IMR-90 (cell line): ENCODE results near the gene URI1. TPM values are rescaled to one million over a fixed set of nuclear protein-coding genes. Genes with fewer than 3 reads are reported as not detected.

Experiments
- ATAC-seq: fragments of 200-7000 bp; cut with Tn5 transposase; 2 replicates; pipeline ENCODE4 v1.9.1; 2020; ENCODE audit warnings: low read depth, mild to moderate bottlenecking, moderate library complexity
- BruUV-seq: library from RNA; stranded (reverse); fragments of 400-500 nt; replicated peaks from 2 replicates; lab custom pipeline; 2021; lab: Mats Ljungman, UMichigan
- CTCF ChIA-PET: fragments of 300-600 bp; formaldehyde crosslinking; extraction: SDS; loops from one replicate; lab custom pipeline; 2021; ENCODE audit warnings: antibody characterized with exemption; lab: Yijun Ruan, JAX
- POLR2A ChIA-PET: fragments of 300-600 bp; sonication (Branson Sonifier 250); formaldehyde crosslinking; loops from one replicate; lab custom pipeline; 2022; ENCODE audit warnings: antibody characterized with exemption; ENCODE audit not compliant: unreplicated experiment; lab: Charles Lee
- DNase-seq: peaks from one replicate; pipeline ENCODE4 v3.0.0; 2013
- H2AFZ ChIP-seq: replicated peaks from 2 replicates; pipeline ENCODE3; 2013; ENCODE audit warnings: low read length, mild to moderate bottlenecking; ENCODE audit not compliant: poor library complexity
- H2AK5ac ChIP-seq: 2 replicates; pipeline ENCODE4 v1.6.1; 2013; ENCODE audit warnings: low read depth, low read length, inconsistent platforms
- H2AK9ac ChIP-seq: replicated peaks from 2 replicates; pipeline ENCODE3; 2013; ENCODE audit warnings: mild to moderate bottlenecking, low read depth, low read length, moderate library complexity; ENCODE audit not compliant: poor library complexity
- H2BK120ac ChIP-seq: 2 replicates; pipeline ENCODE4 v1.6.1; 2013; ENCODE audit warnings: low read depth, low read length, inconsistent platforms
- H2BK15ac ChIP-seq: 3 replicates; pipeline ENCODE4 v1.6.1; 2013; ENCODE audit warnings: low read depth, low read length, inconsistent platforms
- H2BK20ac ChIP-seq: 2 replicates; pipeline ENCODE4 v1.6.1; 2013; ENCODE audit warnings: low read depth, mild to moderate bottlenecking, inconsistent platforms, low read length, moderate library complexity
- H2BK5ac ChIP-seq: 2 replicates; pipeline ENCODE4 v1.6.1; 2013; ENCODE audit warnings: mild to moderate bottlenecking, low read depth, low read length, inconsistent platforms; ENCODE audit not compliant: poor library complexity, severe bottlenecking
- H3K14ac ChIP-seq: replicated peaks from 2 replicates; pipeline ENCODE4 v1.6.1; 2013; ENCODE audit warnings: low read depth, low read length, inconsistent platforms
- H3K18ac ChIP-seq: 2 replicates; pipeline ENCODE4 v1.6.1; 2013; ENCODE audit warnings: low read depth, low read length, control low read depth
- H3K23ac ChIP-seq: 2 replicates; pipeline ENCODE4 v1.6.1; 2013; ENCODE audit warnings: low read depth, low read length, inconsistent platforms
- H3K27ac ChIP-seq: 2 replicates; pipeline ENCODE4 v1.5.1; 2013; ENCODE audit warnings: mild to moderate bottlenecking, control low read depth, low read length; ENCODE audit not compliant: insufficient read depth
- H3K27me3 ChIP-seq: 2 replicates; pipeline ENCODE4 v1.6.1; 2013; ENCODE audit warnings: low read length; ENCODE audit not compliant: control insufficient read depth, insufficient read depth
- H3K36me3 ChIP-seq: 2 replicates; pipeline ENCODE4 v1.6.1; 2013; ENCODE audit warnings: low read length, mixed read lengths; ENCODE audit not compliant: control insufficient read depth, insufficient read depth
- H3K4ac ChIP-seq: 2 replicates; pipeline ENCODE4 v1.6.1; 2013; ENCODE audit warnings: low read depth, low read length, inconsistent platforms
- H3K4me1 ChIP-seq: 2 replicates; pipeline ENCODE4 v1.6.1; 2013; ENCODE audit warnings: low read length, mixed read lengths; ENCODE audit not compliant: control insufficient read depth, insufficient read depth
- H3K4me2 ChIP-seq: 2 replicates; pipeline ENCODE4 v1.6.1; 2013; ENCODE audit warnings: low read depth, mild to moderate bottlenecking, control low read depth, low read length, moderate library complexity
- H3K4me3 ChIP-seq: 2 replicates; pipeline ENCODE4 v1.5.1; 2013; ENCODE audit warnings: low read depth, mild to moderate bottlenecking, control low read depth, low read length, moderate library complexity; ENCODE audit not compliant: insufficient read depth
- H3K56ac ChIP-seq: 2 replicates; pipeline ENCODE4 v1.6.1; 2013; ENCODE audit warnings: low read length, inconsistent platforms; ENCODE audit not compliant: insufficient read depth; ENCODE audit errors: extremely low read depth
- H3K79me1 ChIP-seq, 2 experiments: 2 replicates each; pipeline ENCODE4 v1.6.1; 2013; ENCODE audit warnings: low read length in 2 of 2, inconsistent platforms in 1 of 2, low read depth in 1 of 2
- H3K9ac ChIP-seq: 2 replicates; pipeline ENCODE4 v1.6.1; 2013; ENCODE audit warnings: low read depth, low read length, control low read depth
- H3K9me1 ChIP-seq: 2 replicates; pipeline ENCODE4 v1.6.1; 2013; ENCODE audit warnings: low read length, inconsistent platforms; ENCODE audit not compliant: insufficient read depth
- H3K9me3 ChIP-seq: 2 replicates; pipeline ENCODE4 v1.6.1; 2013; ENCODE audit warnings: low read length; ENCODE audit not compliant: control insufficient read depth, insufficient read depth
- H4K20me1 ChIP-seq: 2 replicates; pipeline ENCODE4 v1.6.1; 2013; ENCODE audit warnings: low read length, inconsistent platforms; ENCODE audit not compliant: insufficient read depth
- H4K5ac ChIP-seq: 2 replicates; pipeline ENCODE4 v1.6.1; 2013; ENCODE audit warnings: mild to moderate bottlenecking, low read depth, low read length, control low read depth
- H4K8ac ChIP-seq, 2 experiments: 2 replicates each; pipeline ENCODE4 v1.6.1; 2013; ENCODE audit warnings: low read depth in 2 of 2, low read length in 2 of 2, control low read depth in 1 of 2, inconsistent platforms in 1 of 2
- H4K91ac ChIP-seq: 2 replicates; pipeline ENCODE4 v1.6.1; 2013; ENCODE audit warnings: low read depth, low read length, inconsistent platforms; ENCODE audit not compliant: insufficient read depth
- BHLHE40 ChIP-seq: fragments of 150-350 bp; IDR thresholded peaks from 2 replicates; pipeline ENCODE4 v1.6.1; 2016; ENCODE audit warnings: mild to moderate bottlenecking, low read depth, low read length
- WGBS, 2 experiments: methylation state at CpG; one replicate each; pipeline versions ENCODE4 v1.1.5 to v1.1.7; 2013; ENCODE audit warnings: missing lambda C conversion rate in 2 of 2; ENCODE audit not compliant: insufficient read length in 1 of 2; ENCODE audit errors: extremely low coverage in 2 of 2; 5-methylcytosine and 5-hydroxymethylcytosine counted together
- dilution Hi-C: fragments of 300-500 bp; cut with HindIII; formaldehyde crosslinking; loops from one replicate; pipeline ENCODE4 v1.14.3; 2018; ENCODE audit warnings: low sequenced_read_pairs; ENCODE audit not compliant: unreplicated experiment
- in situ Hi-C: fragments of 300-500 bp; cut with MboI; formaldehyde crosslinking; loops from 3 replicates; pipeline ENCODE4 v1.14.3; 2019; ENCODE audit warnings: low sequenced_read_pairs, inconsistent platforms, mixed read lengths
- intact Hi-C: fragments of 100-400 bp; cut with micrococcal nuclease; formaldehyde crosslinking; loops from 2 replicates; pipeline ENCODE4 v1.10.0; 2022
- polyA plus RNA-seq, 3 experiments: library from polyadenylated mRNA; depleted of rRNA; stranded (reverse); fragments of >200 nt; gene quantifications; 2 replicates each; pipeline ENCODE4 v1.2.3, GENCODE V29; 2012; ENCODE audit warnings: low replicate concordance in 1 of 3
- total RNA-seq: library from RNA; depleted of rRNA; stranded (reverse); fragments of >200 nt; gene quantifications from 2 replicates; pipeline ENCODE4 v1.2.3, GENCODE V29; 2012
- TF ChIP-seq, protein P1 (sequence below): conservative IDR thresholded peaks from 2 replicates; pipeline ENCODE4 v1.5.1; 2012; ENCODE audit warnings: mild to moderate bottlenecking, low read depth, low read length, improper control_type of control experiment

Gene URI1
- total and polyA plus RNA-seq, 2 of the 4 experiments (the other 2 are of a cell fraction), result 43.2 to 45.3 TPM

DNA sequence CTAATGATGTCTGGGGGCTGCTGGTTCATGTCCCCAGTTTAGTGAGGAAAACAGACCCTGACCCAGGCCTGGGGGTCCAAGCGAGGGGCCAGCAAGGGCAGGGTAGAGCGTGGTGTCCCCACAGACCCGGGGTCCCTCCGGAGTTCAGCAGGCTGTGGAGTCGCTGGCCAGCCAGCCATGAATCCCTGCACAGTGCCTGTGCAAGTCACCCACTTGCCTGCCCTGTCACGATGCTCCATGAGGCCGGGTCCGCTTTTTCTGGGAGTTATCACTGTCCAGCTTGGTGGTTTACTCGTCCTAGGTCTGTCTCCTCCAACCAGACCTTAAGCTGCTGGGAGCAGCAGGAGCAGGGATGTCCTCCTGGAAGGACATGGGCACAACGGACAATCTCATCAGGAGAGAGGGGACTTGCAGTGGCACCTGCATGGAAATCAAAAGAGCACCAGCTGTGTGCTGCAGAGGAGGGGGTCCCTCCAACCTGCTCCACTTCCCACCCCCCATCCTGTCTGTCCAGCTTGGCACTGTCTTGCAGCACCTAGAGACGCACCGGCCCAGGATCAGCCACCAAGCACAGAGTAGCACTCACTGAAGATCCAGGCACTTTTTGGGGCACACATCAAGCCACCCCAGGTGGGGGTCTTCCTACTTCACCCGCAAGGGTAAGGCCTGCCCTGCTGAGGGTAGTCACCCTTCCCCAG, 121.8 kb downstream of the URI1 start:
- Histone ChIP-seq H4K8ac (no peak overlapping the region), H3K23ac (no peak overlapping the region), H3K27me3 (no peaks in the 10 kb centered on the region), H3K56ac (no peak overlapping the region), H3K36me3 (no peaks in the 10 kb centered on the region), H3K27ac (no peak overlapping the region), H3K18ac (no peak overlapping the region), H3K4me2 (no peak overlapping the region), H4K91ac (no peak overlapping the region), H3K79me1 (no peaks in the 10 kb centered on the region), H2AFZ (no peak overlapping the region), H2BK20ac (no peak overlapping the region), H2BK15ac (no peak overlapping the region), H3K4me3 (no peak overlapping the region), H4K20me1 (no peaks in the 10 kb centered on the region), H2BK120ac (no peak overlapping the region), H3K14ac (no peak overlapping the region), H3K4ac (no peak overlapping the region), H3K4me1 (no peaks in the 10 kb centered on the region), H2AK5ac (no peak overlapping the region), H3K9me1 (no peaks in the 10 kb centered on the region), H3K9me3 (no peaks in the 10 kb centered on the region), H2BK5ac (no peak overlapping the region), H4K5ac (no peak overlapping the region), H3K9ac (no peak overlapping the region), H2AK9ac (no peak overlapping the region)
- dilution Hi-C loops, result no loop called here
- BruUV-seq, result no TSS peak
- ChIA-PET CTCF (no interaction called here), POLR2A (no interaction called here)
- intact Hi-C loops, result no loop called here
- in situ Hi-C loops, result no loop called here
- DNase-seq (no peak), ATAC-seq (no peak)
- TF ChIP-seq BHLHE40, result no peak
- TF ChIP-seq, protein P1, sequence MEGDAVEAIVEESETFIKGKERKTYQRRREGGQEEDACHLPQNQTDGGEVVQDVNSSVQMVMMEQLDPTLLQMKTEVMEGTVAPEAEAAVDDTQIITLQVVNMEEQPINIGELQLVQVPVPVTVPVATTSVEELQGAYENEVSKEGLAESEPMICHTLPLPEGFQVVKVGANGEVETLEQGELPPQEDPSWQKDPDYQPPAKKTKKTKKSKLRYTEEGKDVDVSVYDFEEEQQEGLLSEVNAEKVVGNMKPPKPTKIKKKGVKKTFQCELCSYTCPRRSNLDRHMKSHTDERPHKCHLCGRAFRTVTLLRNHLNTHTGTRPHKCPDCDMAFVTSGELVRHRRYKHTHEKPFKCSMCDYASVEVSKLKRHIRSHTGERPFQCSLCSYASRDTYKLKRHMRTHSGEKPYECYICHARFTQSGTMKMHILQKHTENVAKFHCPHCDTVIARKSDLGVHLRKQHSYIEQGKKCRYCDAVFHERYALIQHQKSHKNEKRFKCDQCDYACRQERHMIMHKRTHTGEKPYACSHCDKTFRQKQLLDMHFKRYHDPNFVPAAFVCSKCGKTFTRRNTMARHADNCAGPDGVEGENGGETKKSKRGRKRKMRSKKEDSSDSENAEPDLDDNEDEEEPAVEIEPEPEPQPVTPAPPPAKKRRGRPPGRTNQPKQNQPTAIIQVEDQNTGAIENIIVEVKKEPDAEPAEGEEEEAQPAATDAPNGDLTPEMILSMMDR, result no peak
- WGBS, 2 experiments, result no CpG with 5 or more reads among the region's 13 CpGs
